Activated CD8-positive, alpha-beta memory T cell treated with anti-CD3 and anti-CD28 coated beads for 1 hour (primary cell): Measurements from ENCODE around the gene REC114.

ENCODE experiments used
- DNase-seq, 2 donors: peaks; one replicate each; pipeline ENCODE4 v3.0.0-alpha.2; 2020; ENCODE audit warnings: low read depth in 1 of 2; ENCODE audit errors: extremely low read depth in 1 of 2

REC114 gene

DNA sequence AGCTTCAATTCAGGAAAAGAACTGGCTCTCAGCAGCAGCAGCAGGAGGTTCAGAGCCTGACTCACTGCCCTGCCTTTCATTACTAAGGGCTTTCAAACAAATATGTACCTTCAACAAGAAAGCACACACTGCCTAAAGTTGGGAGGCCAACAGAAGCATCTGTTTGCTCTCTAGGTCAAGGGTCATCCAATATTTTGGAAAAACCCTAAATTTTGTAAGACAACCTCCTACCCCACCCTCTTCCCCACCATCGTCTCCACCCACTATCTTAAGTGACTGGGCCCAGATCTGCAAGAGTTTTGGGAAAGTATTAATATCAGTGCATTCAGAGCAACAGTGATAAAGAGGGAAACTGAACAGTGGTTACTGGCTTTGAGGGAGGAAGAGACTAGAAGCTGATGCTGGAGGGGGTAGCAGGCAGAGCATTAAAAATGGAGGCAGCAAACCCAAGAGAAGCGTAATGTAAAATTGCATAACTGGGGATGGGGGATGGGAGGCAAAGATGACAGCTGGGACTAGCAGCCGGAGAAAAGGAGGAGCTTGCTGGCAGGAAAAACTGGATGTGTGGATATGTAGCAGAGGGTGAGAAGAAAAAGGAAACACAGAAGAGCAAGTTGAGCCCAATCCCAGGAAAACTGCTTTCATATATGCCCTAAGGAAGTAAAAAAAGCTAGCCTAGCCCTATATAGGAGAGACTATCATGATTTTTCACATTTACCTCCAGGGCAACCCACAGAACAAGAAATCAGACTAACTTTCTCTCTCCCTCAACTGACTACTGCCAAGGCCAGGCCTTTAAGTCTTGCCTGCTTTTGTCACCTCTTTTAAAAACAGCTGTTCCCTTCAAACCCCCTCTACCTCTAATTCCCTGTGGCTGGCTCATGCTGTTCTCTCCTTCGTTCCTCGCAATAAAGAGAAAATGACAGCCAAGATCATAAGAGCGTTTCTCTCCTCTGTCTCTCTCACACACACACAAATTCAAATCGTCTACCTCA is 158.8 kb downstream of the REC114 start:
- no peak for DNase-seq

DNA sequence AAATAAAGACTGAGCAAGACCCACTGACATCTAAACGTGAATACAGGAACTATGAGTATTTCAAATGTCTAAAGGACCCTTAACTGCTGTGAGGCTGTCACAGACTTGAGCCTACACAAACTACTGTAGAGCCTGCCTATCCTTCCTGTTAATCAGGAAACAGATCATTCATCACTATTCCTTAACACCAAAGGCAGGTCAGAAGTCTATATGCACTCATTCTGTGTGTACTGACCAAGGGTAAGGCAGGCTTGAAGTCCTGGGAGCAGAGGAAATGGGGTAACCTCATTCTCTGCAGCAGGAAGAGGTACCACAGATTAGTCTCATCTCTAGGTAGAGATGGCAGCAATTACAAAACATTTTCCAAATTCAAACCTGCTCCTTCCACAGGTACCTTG is 159.5 kb downstream of the REC114 start:
- DNase-seq: no peak

DNA sequence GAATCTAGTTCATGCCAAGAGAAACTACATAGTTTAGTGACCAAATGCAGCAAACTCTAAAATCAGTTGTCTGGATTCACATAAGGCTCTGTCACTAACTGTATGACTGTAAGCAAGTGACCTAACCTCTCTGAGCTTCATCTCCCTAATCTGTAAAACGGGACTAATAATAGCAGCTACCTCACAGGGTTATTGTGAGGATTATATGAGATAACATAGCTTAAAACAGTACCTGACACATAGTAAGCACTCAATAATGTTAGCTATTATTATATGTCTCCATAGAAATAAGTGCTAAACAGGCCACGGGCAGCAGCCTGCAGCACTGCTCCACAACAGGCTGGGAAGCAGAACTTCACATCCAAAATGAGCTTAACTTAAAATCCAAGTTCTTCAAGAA is 160.0 kb downstream of the REC114 start:
- no peak for DNase-seq

DNA sequence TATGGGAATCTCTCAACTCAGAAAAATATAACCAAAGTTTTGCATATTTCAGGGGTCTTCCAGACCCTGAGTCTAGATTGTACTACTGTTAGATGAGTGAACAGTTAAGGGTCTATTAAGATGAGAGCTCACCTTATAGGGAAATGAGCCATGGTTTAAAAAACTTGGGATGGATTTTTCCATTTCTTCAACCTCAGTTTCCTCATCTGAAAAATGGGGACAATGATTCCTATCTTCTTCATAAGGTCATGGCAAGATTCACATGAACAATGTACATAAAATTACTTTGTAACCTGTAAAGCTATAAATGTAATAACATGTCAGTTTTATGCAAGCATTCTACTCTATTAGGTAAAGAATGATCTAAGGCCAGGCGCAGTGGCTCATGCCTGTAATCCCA is 161.5 kb downstream of the REC114 start:
- no peak for DNase-seq

DNA sequence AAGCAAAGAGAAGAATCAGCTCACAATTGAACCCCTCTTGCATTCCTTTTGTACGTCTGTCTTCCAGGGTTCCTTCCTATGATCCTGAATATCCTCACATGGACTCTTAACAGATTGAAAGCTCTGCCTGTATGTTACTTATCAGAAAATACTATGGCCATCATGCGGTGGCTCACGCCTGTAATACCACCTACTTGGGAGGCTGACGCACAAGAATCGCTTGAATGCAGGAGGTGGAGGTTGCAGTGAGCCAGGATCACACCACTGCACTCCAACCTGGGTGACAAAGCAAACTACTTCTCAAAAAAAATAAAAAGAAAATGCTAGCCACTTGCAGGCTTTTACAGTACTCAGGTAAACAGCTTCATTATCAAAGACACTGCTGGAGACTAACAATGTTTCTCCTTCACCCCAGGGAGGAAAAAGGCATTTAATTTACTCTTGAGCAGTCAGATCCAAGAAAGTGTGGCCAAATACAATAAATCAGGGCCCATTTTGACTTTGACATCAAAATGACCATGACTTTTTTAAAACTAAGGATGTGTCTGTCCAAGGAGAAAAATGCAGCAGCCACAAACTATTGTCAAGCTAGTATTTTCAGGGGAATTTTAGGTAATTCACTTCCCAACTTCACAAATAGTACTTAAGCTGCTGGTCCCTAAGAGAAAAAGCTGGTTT is 162.9 kb downstream of the REC114 start:
- DNase-seq: no peak

DNA sequence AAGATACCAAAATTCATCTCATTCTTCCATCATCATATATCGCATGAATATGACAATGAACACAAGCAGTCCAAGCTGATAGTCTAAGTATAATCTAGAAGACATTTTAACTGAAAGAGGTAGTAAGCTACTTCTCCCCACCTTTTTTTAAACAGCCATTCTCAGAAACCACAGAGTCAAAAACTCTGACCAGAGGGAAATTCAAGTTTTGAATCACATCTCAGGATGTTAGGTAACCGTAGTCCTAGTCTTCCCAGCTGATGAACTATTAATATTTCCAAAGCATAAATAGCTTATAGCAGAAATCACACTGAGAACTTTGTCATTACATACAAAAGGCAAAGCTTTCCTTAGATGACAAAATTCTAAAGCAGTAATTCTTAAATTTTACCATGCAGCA is 164.4 kb downstream of the REC114 start:
- no peak for DNase-seq

DNA sequence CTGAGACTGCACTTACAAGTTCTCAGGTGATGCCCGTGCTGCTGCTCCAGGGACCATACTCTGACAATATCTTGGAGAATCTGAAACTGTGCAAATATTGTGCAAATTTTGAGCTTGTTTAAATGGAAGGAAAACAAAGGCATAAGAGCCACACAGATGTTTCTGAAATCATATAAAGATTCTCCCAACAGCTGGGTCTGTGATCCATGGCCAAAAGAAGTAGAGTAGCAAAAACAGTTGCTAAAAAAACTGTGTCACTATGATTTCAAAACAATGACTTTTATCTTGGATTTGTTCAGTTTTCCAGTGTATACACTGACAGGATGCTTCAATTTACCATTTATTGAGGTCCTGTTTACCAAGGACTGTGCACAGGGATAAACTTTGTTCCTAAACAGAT is 164.9 kb downstream of the REC114 start:
- no peak for DNase-seq

DNA sequence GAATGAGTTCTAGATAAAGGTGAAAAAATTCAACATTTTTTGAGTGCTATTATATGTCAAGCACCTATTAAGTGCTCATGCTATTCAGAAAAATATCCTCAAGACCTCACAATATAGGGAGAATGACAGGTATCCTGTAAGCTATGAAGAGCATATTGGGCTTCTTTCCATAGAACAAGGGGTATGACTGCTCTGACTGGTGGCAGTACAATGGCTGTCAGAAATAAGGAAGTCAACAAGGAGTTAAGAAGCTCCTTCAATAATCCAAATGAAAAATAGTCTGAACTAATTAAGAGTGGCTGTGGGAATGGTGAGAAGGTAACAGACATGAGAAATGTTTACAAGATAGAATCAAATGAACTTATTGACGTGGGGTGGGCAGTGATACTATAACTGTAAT is 165.5 kb downstream of the REC114 start:
- no peak for DNase-seq

DNA sequence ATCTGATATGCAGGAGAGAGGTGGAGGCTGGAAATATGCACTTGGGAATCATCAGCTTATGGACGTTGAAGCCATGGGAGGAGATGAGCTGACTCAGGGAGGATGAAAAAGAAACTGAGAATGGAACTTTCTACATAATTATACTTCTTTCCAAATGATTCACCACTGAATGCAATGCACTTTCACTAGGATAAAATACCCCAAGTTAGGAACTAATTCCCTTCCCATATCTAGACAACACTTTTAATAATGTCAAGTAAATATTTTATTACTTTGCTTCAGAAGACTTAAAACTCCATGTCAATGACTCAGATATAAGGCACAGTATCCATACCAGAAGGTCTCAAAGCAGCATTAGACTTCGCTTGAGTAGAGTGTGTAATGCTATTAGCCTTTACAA is 166.0 kb downstream of the REC114 start:
- DNase-seq: no peak
